ENCODE results near the gene USP12. TPM values are rescaled to one million over a fixed set of nuclear protein-coding genes. Genes with fewer than 3 reads are reported as not detected.
A peak's percentile ranks its signal among the peaks of the same experiment; 100 is the strongest.

USP12 gene
- total RNA-seq, 4 donors from 2014 or later = 3.9 to 31.7 (median 13.6) TPM

- no peaks in the 10 kb centered on the region for H3K9me3 ChIP-seq
- H3K4me3 ChIP-seq = no peak overlapping the region
- H3K27me3 ChIP-seq = no peaks in the 10 kb centered on the region
- 50 to 56% methylated on average over 5 of the region's 5 CpGs for WGBS, 2 donors
- no peaks in the 10 kb centered on the region for H3K36me3 ChIP-seq
- DNase-seq = no peak
- TF ChIP-seq, protein P1, sequence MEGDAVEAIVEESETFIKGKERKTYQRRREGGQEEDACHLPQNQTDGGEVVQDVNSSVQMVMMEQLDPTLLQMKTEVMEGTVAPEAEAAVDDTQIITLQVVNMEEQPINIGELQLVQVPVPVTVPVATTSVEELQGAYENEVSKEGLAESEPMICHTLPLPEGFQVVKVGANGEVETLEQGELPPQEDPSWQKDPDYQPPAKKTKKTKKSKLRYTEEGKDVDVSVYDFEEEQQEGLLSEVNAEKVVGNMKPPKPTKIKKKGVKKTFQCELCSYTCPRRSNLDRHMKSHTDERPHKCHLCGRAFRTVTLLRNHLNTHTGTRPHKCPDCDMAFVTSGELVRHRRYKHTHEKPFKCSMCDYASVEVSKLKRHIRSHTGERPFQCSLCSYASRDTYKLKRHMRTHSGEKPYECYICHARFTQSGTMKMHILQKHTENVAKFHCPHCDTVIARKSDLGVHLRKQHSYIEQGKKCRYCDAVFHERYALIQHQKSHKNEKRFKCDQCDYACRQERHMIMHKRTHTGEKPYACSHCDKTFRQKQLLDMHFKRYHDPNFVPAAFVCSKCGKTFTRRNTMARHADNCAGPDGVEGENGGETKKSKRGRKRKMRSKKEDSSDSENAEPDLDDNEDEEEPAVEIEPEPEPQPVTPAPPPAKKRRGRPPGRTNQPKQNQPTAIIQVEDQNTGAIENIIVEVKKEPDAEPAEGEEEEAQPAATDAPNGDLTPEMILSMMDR (IDR thresholded peaks at IDR 0.05) = no peak
- intact Hi-C loops (cut with DNase I) = no loop called here
- H3K27ac ChIP-seq = peak overlapping the region in 3 of 4 donors; percentile 47 to 62 (median 62)
- peaks cover 0 to 47% (median 8%) of the 10 kb centered on the region in 3 donors for H3K4me1 ChIP-seq
These were observed 9.6 kb downstream of the USP12 start for GRCh38 chr13:27161980-27162379.

DNA sequence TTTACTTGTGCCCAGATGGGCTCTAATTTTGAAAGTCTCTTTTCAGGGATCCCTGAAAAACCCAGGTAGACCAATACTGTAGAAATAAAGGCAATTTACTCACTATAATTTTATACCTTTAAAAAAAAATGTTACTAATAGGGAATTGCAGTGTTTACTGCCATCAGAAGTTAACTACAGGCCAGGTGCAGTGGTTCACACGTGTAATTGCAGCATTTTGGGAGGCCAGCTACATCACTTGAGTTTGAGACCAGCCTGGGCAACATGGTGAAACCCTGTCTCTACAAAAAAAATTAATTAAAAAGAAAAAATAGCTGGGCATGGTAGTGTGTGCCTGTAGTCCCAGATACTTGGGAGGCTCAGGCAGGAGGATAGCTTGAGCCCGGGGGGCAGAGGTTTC lies 10.2 kb downstream of the USP12 start:
- no peak for DNase-seq
- H3K4me3 ChIP-seq = no peak overlapping the region
- no peaks in the 10 kb centered on the region for H3K9me3 ChIP-seq
- H3K36me3 ChIP-seq = no peaks in the 10 kb centered on the region
- H3K27ac ChIP-seq = peak overlapping the region in 3 of 4 donors; percentile 6 to 62 (median 62)
- 72 to 81% methylated on average over 2 of the region's 2 CpGs for WGBS, 2 donors
- intact Hi-C loops (cut with DNase I) = no loop called here
- H3K4me1 ChIP-seq = peaks cover 0 to 41% (median 6%) of the 10 kb centered on the region in 3 donors
- no peaks in the 10 kb centered on the region for H3K27me3 ChIP-seq
- no peak for TF ChIP-seq POLR2A (IDR thresholded peaks at IDR 0.05)
- TF ChIP-seq, protein P1 (IDR thresholded peaks at IDR 0.05) = no peak

- Histone ChIP-seq H3K36me3 (no peaks in the 10 kb centered on the region), H3K4me1 (peaks cover 0 to 35% (median 6%) of the 10 kb centered on the region in 3 donors), H3K27ac (peak overlapping the region in 2 of 4 donors; percentile 62), H3K9me3 (no peaks in the 10 kb centered on the region), H3K4me3 (no peak overlapping the region), H3K27me3 (no peaks in the 10 kb centered on the region)
- WGBS, 2 donors = 76 to 84% methylated on average over 9 of the region's 9 CpGs
- intact Hi-C loops (cut with DNase I) = no loop called here
- no peak for DNase-seq
- no peak for TF ChIP-seq POLR2A (IDR thresholded peaks at IDR 0.05)
- TF ChIP-seq, protein P1 (IDR thresholded peaks at IDR 0.05) = no peak
These were observed 10.8 kb downstream of the USP12 start for GRCh38 chr13:27160657-27161295.

- Histone ChIP-seq H3K27ac (peak overlapping the region in 2 of 4 donors; percentile 8 to 62), H3K9me3 (no peaks in the 10 kb centered on the region), H3K27me3 (no peaks in the 10 kb centered on the region), H3K36me3 (no peaks in the 10 kb centered on the region), H3K4me3 (no peak overlapping the region), H3K4me1 (peaks cover 0 to 28% (median 6%) of the 10 kb centered on the region in 3 donors)
- DNase-seq = no peak
- WGBS, 2 donors = 80 to 84% methylated on average over 5 of the region's 5 CpGs
- no peak for TF ChIP-seq POLR2A (IDR thresholded peaks at IDR 0.05)
- TF ChIP-seq, protein P1 (IDR thresholded peaks at IDR 0.05) = no peak
- intact Hi-C loops (cut with DNase I) = no loop called here
These were observed 11.6 kb downstream of the USP12 start for GRCh38 chr13:27159806-27160563.

GRCh38 chr13:27158335-27158734 lies 13.3 kb downstream of the USP12 start:
- intact Hi-C loops (cut with DNase I) = no loop called here
- no peak for TF ChIP-seq POLR2A (IDR thresholded peaks at IDR 0.05)
- TF ChIP-seq, protein P1 (IDR thresholded peaks at IDR 0.05) = no peak
- DNase-seq = no peak
- Histone ChIP-seq H3K36me3 (no peaks in the 10 kb centered on the region), H3K4me1 (peaks cover 0 to 27% (median 6%) of the 10 kb centered on the region in 3 donors), H3K9me3 (no peaks in the 10 kb centered on the region), H3K27ac (no peak overlapping the region), H3K4me3 (no peak overlapping the region), H3K27me3 (no peaks in the 10 kb centered on the region)
- WGBS, 2 donors = 97 to 98% methylated on average over 5 of the region's 5 CpGs

Measured in esophagus squamous epithelium (tissue), 5 donors.